DMS114 treated with DMSO at 0.1 percent for 48 hours (cell line): Measurements from ENCODE around the gene KNG1.

Source experiments
- DNase-seq: peaks from one replicate; lab custom pipeline; 2025; ENCODE audit not compliant: unreplicated experiment; lab: John Stamatoyannopoulos, UW

KNG1 gene

GRCh38 chr3:186772701-186773417 is 55.7 kb downstream of the KNG1 start:
- no peak for DNase-seq

GRCh38 chr3:186775999-186776398 is 58.8 kb downstream of the KNG1 start:
- DNase-seq = no peak

GRCh38 chr3:186779204-186779603 is 62.0 kb downstream of the KNG1 start:
- DNase-seq = no peak

- peak; percentile 60 for DNase-seq
Measured at GRCh38 chr3:186782542-186783057, 65.4 kb downstream of the KNG1 start.

- peak; percentile 80 for DNase-seq
Measured at GRCh38 chr3:186783058-186783730, 66.0 kb downstream of the KNG1 start, which contains the start of gene EIF4A2. Gene EIF4A2 (plus strand): TSS chr3:186783577. CDS start chr3:186783611, 34 bp downstream.

- peak; percentile 19 for DNase-seq
Measured at GRCh38 chr3:186783731-186784515, 66.8 kb downstream of the KNG1 start.

- DNase-seq = no peak
Measured at GRCh38 chr3:186784820-186785494, 67.8 kb downstream of the KNG1 start.

- no peak for DNase-seq
Measured at GRCh38 chr3:186785495-186786018, 68.4 kb downstream of the KNG1 start.

GRCh38 chr3:186786922-186787321 is 69.8 kb downstream of the KNG1 start:
- DNase-seq = no peak

GRCh38 chr3:186787642-186788481 is 70.7 kb downstream of the KNG1 start:
- DNase-seq = no peak

- peak; percentile 36 for DNase-seq
Measured at GRCh38 chr3:186788482-186789370, 71.6 kb downstream of the KNG1 start.

GRCh38 chr3:186789554-186790260 is 72.5 kb downstream of the KNG1 start:
- DNase-seq = peak; percentile 65

GRCh38 chr3:186790261-186790981 is 73.3 kb downstream of the KNG1 start:
- DNase-seq = peak; percentile 80
